ENCODE data around the gene FBXO24. TPM values are rescaled to one million over a fixed set of nuclear protein-coding genes. Genes with fewer than 3 reads are reported as not detected.

FBXO24 gene
- total RNA-seq, 1 experiment from 2014 or later: 1.2 TPM

GRCh38 chr7:100621554-100621953 is 35.4 kb downstream of the FBXO24 start:
- Histone ChIP-seq H3K9me3 (no peaks in the 10 kb centered on the region), H3K36me3 (no peaks in the 10 kb centered on the region), H3K27me3 (no peaks in the 10 kb centered on the region), H3K4me3 (no peak overlapping the region)
- no peak for DNase-seq

- Histone ChIP-seq H3K36me3 (no peaks in the 10 kb centered on the region), H3K27me3 (no peaks in the 10 kb centered on the region), H3K4me3 (no peak overlapping the region), H3K9me3 (no peaks in the 10 kb centered on the region)
- no peak for DNase-seq
Measured at GRCh38 chr7:100623951-100624824, 38.1 kb downstream of the FBXO24 start.

- Histone ChIP-seq H3K36me3 (no peaks in the 10 kb centered on the region), H3K4me3 (no peak overlapping the region), H3K27me3 (no peaks in the 10 kb centered on the region), H3K9me3 (no peaks in the 10 kb centered on the region)
- DNase-seq: no peak
Measured at GRCh38 chr7:100626055-100626454, 39.9 kb downstream of the FBXO24 start.

GRCh38 chr7:100626530-100627237 is 40.6 kb downstream of the FBXO24 start:
- no peaks in the 10 kb centered on the region for H3K27me3 ChIP-seq
- H3K4me3 ChIP-seq: no peak overlapping the region
- no peaks in the 10 kb centered on the region for H3K36me3 ChIP-seq
- DNase-seq: no peak
- no peaks in the 10 kb centered on the region for H3K9me3 ChIP-seq

- no peak for DNase-seq
- H3K27me3 ChIP-seq: no peaks in the 10 kb centered on the region
- no peaks in the 10 kb centered on the region for H3K36me3 ChIP-seq
- no peak overlapping the region for H3K4me3 ChIP-seq
- no peaks in the 10 kb centered on the region for H3K9me3 ChIP-seq
Measured at GRCh38 chr7:100627238-100627549, 41.1 kb downstream of the FBXO24 start.

GRCh38 chr7:100629117-100629716 is 43.1 kb downstream of the FBXO24 start:
- DNase-seq: no peak
- H3K4me3 ChIP-seq: no peak overlapping the region
- no peaks in the 10 kb centered on the region for H3K9me3 ChIP-seq
- no peaks in the 10 kb centered on the region for H3K36me3 ChIP-seq
- no peaks in the 10 kb centered on the region for H3K27me3 ChIP-seq

GRCh38 chr7:100630066-100630465 is 43.9 kb downstream of the FBXO24 start:
- Histone ChIP-seq H3K4me3 (no peak overlapping the region), H3K9me3 (no peaks in the 10 kb centered on the region), H3K27me3 (no peaks in the 10 kb centered on the region), H3K36me3 (no peaks in the 10 kb centered on the region)
- no peak for DNase-seq

GRCh38 chr7:100632951-100633717 is 47.0 kb downstream of the FBXO24 start:
- peak overlapping the region; percentile 26 for H3K4me3 ChIP-seq
- peak; percentile 26 for DNase-seq
- H3K9me3 ChIP-seq: no peaks in the 10 kb centered on the region
- no peaks in the 10 kb centered on the region for H3K27me3 ChIP-seq
- no peaks in the 10 kb centered on the region for H3K36me3 ChIP-seq

- Histone ChIP-seq H3K36me3 (no peaks in the 10 kb centered on the region), H3K27me3 (no peaks in the 10 kb centered on the region), H3K4me3 (no peak overlapping the region), H3K9me3 (no peaks in the 10 kb centered on the region)
- DNase-seq: no peak
Measured at GRCh38 chr7:100639995-100640516, 53.9 kb downstream of the FBXO24 start.

GRCh38 chr7:100640517-100641440 is 54.7 kb downstream of the FBXO24 start:
- no peaks in the 10 kb centered on the region for H3K9me3 ChIP-seq
- no peaks in the 10 kb centered on the region for H3K36me3 ChIP-seq
- no peak overlapping the region for H3K4me3 ChIP-seq
- DNase-seq: no peak
- no peaks in the 10 kb centered on the region for H3K27me3 ChIP-seq

GRCh38 chr7:100641463-100641859 is 55.3 kb downstream of the FBXO24 start, which contains the start of gene TFR2:
TSS of gene TFR2 (minus strand) at chr7:100641552. CDS start at chr7:100641509, 43 bp downstream.
- no peaks in the 10 kb centered on the region for H3K36me3 ChIP-seq
- no peak for DNase-seq
- H3K9me3 ChIP-seq: no peaks in the 10 kb centered on the region
- H3K4me3 ChIP-seq: no peak within 1 kb of the TSS
- no peaks in the 10 kb centered on the region for H3K27me3 ChIP-seq

- DNase-seq: no peak
- H3K36me3 ChIP-seq: no peaks in the 10 kb centered on the region
Measured at GRCh38 chr7:100641860-100642533, 55.9 kb downstream of the FBXO24 start.

GRCh38 chr7:100642534-100642907 is 56.4 kb downstream of the FBXO24 start:
- DNase-seq: no peak
- no peaks in the 10 kb centered on the region for H3K36me3 ChIP-seq
- no peak overlapping the region for H3K4me3 ChIP-seq
- no peaks in the 10 kb centered on the region for H3K27me3 ChIP-seq
- H3K9me3 ChIP-seq: no peaks in the 10 kb centered on the region

More at GRCh38 chr7:100641860-100642533, 55.9 kb downstream of the FBXO24 start:
- Histone ChIP-seq H3K4me3 (no peak overlapping the region), H3K27me3 (no peaks in the 10 kb centered on the region), H3K9me3 (no peaks in the 10 kb centered on the region)

GRCh38 chr7:100649826-100650565 is 63.9 kb downstream of the FBXO24 start:
- Histone ChIP-seq H3K27me3 (no peaks in the 10 kb centered on the region), H3K4me3 (no peak overlapping the region), H3K9me3 (no peaks in the 10 kb centered on the region), H3K36me3 (no peaks in the 10 kb centered on the region)
- no peak for DNase-seq

Measured in MG63 (cell line).